ENCODE data around the gene PPP1R9B.

GRCh38 chr17:50141745-50142110 lies 8.7 kb downstream of the PPP1R9B start:
- TF ChIP-seq CTCF (IDR thresholded peaks at IDR 0.05; ENCODE audit: low read depth, low read length, poor library complexity, severe bottlenecking) (no peak), EZH2phosphoT487 (IDR thresholded peaks at IDR 0.05; ENCODE audit: borderline replicate concordance, low read length) (no peak)
